ENCODE results near the gene LEFTY2. TPM values are rescaled to one million over a fixed set of nuclear protein-coding genes. Genes with fewer than 3 reads are reported as not detected.

The LEFTY2 gene
- total and polyA plus RNA-seq, 4 donors: 0.09 to 0.24 TPM; not detected in 2

DNA sequence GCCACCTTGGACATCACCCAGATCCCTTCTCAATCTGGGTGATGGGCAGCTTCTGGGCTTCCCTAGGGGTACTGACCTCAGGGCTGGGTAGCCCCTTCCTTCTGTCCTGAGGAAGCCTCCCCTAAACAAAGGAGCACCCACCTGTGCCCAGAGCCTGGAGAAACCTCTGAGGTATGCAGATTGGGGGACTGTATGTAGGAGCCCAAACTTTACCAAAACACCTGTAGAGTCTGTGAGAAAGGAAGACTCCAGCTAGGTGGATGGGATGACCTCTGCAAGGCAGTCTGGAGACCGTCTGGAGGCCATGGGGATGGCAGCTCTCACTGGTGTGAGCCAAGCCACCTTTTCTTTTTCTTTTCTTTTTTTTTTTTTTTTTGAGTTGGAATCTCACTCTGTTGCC lies 13.7 kb upstream of the LEFTY2 start:
- whole genome bisulfite sequencing: 78% methylated on average over 1 of the region's 1 CpG

DNA sequence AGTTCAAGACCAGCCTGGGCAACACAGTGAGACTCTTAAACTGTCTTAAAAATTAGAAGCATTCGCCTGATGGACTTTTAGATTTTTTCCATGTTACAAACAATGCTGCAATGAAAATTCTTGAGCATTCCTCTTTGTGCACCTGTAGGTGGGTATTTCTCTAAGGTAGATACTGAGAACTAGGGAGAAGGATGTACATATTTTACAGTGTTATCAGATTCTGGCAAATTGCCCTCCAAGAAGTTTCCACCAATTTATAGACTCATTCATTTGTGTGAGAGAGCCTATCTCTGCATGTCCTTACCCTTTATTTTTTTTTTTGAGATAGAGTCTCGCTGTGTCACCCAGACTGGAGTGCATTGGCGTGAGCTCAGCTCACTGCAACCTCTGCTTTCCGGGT lies 12.3 kb upstream of the LEFTY2 start:
- 92% methylated on average over 4 of the region's 4 CpGs for WGBS
- Histone ChIP-seq H3K27me3 (ENCODE audit: control insufficient read depth in 4 of 4, insufficient read depth in 4 of 4, low read length in 3 of 4) (peaks cover 0 to 2% (median 0%) of the 10 kb centered on the region in 4 donors), H3K27ac (ENCODE audit: low read depth in 1 of 2, low read length in 2 of 2) (no peak overlapping the region), H3K9ac (ENCODE audit: low read depth in 1 of 2, low read length in 2 of 2) (no peak overlapping the region), H3K9me3 (ENCODE audit: control insufficient read depth in 4 of 4, low read length in 3 of 4) (no peaks in the 10 kb centered on the region), H3K4me3 (ENCODE audit: low read depth in 1 of 3, low read length in 3 of 3) (no peak overlapping the region), H3K36me3 (ENCODE audit: control insufficient read depth in 4 of 4, insufficient read depth in 3 of 4, low read depth in 1 of 4, low read length in 3 of 4) (no peaks in the 10 kb centered on the region), H3K4me1 (ENCODE audit: control insufficient read depth in 4 of 4, insufficient read depth in 4 of 4, low read length in 3 of 4) (no peaks in the 10 kb centered on the region)
- no peak for DNase-seq (ENCODE audit: low spot score)
- TF ChIP-seq, protein P1, sequence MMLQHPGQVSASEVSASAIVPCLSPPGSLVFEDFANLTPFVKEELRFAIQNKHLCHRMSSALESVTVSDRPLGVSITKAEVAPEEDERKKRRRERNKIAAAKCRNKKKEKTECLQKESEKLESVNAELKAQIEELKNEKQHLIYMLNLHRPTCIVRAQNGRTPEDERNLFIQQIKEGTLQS (IDR thresholded peaks at IDR 0.05): no peak
- TF ChIP-seq GABPA (IDR thresholded peaks at IDR 0.05 in 1 of 2, conservative IDR thresholded peaks at IDR 0.05 in 1 of 2) (no peak), RAD21 (IDR thresholded peaks at IDR 0.05) (no peak), YY1 (IDR thresholded peaks at IDR 0.05) (no peak), FOXA1 (IDR thresholded peaks at IDR 0.05) (no peak)

More for the DNA sequence above, 13.7 kb upstream of the LEFTY2 start:
- no peak for DNase-seq (ENCODE audit: low spot score)
- Histone ChIP-seq H3K9me3 (ENCODE audit: control insufficient read depth in 4 of 4, low read length in 3 of 4) (no peaks in the 10 kb centered on the region), H3K27ac (ENCODE audit: low read depth in 1 of 2, low read length in 2 of 2) (no peak overlapping the region), H3K4me1 (ENCODE audit: control insufficient read depth in 4 of 4, insufficient read depth in 4 of 4, low read length in 3 of 4) (no peaks in the 10 kb centered on the region), H3K4me3 (ENCODE audit: low read depth in 1 of 3, low read length in 3 of 3) (no peak overlapping the region), H3K27me3 (ENCODE audit: control insufficient read depth in 4 of 4, insufficient read depth in 4 of 4, low read length in 3 of 4) (peaks cover 0 to 2% (median 0%) of the 10 kb centered on the region in 4 donors), H3K36me3 (ENCODE audit: control insufficient read depth in 4 of 4, insufficient read depth in 3 of 4, low read depth in 1 of 4, low read length in 3 of 4) (no peaks in the 10 kb centered on the region), H3K9ac (ENCODE audit: low read depth in 1 of 2, low read length in 2 of 2) (no peak overlapping the region)
- TF ChIP-seq, protein P2, sequence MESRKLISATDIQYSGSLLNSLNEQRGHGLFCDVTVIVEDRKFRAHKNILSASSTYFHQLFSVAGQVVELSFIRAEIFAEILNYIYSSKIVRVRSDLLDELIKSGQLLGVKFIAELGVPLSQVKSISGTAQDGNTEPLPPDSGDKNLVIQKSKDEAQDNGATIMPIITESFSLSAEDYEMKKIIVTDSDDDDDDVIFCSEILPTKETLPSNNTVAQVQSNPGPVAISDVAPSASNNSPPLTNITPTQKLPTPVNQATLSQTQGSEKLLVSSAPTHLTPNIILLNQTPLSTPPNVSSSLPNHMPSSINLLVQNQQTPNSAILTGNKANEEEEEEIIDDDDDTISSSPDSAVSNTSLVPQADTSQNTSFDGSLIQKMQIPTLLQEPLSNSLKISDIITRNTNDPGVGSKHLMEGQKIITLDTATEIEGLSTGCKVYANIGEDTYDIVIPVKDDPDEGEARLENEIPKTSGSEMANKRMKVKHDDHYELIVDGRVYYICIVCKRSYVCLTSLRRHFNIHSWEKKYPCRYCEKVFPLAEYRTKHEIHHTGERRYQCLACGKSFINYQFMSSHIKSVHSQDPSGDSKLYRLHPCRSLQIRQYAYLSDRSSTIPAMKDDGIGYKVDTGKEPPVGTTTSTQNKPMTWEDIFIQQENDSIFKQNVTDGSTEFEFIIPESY (IDR thresholded peaks at IDR 0.05): no peak
- TF ChIP-seq SP1 (IDR thresholded peaks at IDR 0.05) (no peak), FOXA1 (IDR thresholded peaks at IDR 0.05) (no peak), HNF4G (IDR thresholded peaks at IDR 0.05) (no peak), EGR1 (IDR thresholded peaks at IDR 0.05; ENCODE audit: low read depth in 2 of 2) (no peak), RXRA (IDR thresholded peaks at IDR 0.05) (no peak), NR2F2 (IDR thresholded peaks at IDR 0.05) (no peak), TAF1 (conservative IDR thresholded peaks at IDR 0.05) (no peak), GABPA (IDR thresholded peaks at IDR 0.05 in 1 of 2, conservative IDR thresholded peaks at IDR 0.05 in 1 of 2) (no peak), RAD21 (IDR thresholded peaks at IDR 0.05) (no peak), HNF4A (conservative IDR thresholded peaks at IDR 0.05) (no peak)
- TF ChIP-seq, protein P3, sequence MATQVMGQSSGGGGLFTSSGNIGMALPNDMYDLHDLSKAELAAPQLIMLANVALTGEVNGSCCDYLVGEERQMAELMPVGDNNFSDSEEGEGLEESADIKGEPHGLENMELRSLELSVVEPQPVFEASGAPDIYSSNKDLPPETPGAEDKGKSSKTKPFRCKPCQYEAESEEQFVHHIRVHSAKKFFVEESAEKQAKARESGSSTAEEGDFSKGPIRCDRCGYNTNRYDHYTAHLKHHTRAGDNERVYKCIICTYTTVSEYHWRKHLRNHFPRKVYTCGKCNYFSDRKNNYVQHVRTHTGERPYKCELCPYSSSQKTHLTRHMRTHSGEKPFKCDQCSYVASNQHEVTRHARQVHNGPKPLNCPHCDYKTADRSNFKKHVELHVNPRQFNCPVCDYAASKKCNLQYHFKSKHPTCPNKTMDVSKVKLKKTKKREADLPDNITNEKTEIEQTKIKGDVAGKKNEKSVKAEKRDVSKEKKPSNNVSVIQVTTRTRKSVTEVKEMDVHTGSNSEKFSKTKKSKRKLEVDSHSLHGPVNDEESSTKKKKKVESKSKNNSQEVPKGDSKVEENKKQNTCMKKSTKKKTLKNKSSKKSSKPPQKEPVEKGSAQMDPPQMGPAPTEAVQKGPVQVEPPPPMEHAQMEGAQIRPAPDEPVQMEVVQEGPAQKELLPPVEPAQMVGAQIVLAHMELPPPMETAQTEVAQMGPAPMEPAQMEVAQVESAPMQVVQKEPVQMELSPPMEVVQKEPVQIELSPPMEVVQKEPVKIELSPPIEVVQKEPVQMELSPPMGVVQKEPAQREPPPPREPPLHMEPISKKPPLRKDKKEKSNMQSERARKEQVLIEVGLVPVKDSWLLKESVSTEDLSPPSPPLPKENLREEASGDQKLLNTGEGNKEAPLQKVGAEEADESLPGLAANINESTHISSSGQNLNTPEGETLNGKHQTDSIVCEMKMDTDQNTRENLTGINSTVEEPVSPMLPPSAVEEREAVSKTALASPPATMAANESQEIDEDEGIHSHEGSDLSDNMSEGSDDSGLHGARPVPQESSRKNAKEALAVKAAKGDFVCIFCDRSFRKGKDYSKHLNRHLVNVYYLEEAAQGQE (IDR thresholded peaks at IDR 0.05): no peak
- TF ChIP-seq, protein P1 (IDR thresholded peaks at IDR 0.05): no peak
- TF ChIP-seq, protein P4, sequence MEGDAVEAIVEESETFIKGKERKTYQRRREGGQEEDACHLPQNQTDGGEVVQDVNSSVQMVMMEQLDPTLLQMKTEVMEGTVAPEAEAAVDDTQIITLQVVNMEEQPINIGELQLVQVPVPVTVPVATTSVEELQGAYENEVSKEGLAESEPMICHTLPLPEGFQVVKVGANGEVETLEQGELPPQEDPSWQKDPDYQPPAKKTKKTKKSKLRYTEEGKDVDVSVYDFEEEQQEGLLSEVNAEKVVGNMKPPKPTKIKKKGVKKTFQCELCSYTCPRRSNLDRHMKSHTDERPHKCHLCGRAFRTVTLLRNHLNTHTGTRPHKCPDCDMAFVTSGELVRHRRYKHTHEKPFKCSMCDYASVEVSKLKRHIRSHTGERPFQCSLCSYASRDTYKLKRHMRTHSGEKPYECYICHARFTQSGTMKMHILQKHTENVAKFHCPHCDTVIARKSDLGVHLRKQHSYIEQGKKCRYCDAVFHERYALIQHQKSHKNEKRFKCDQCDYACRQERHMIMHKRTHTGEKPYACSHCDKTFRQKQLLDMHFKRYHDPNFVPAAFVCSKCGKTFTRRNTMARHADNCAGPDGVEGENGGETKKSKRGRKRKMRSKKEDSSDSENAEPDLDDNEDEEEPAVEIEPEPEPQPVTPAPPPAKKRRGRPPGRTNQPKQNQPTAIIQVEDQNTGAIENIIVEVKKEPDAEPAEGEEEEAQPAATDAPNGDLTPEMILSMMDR (IDR thresholded peaks at IDR 0.05; ENCODE audit: low read depth, low read length, missing input control): no peak
